Subcutaneous adipose tissue (tissue), 4 donors: Measurements from ENCODE around the gene ZNF768. TPM values are rescaled to one million over a fixed set of nuclear protein-coding genes. Genes with fewer than 3 reads are reported as not detected.

ENCODE experiments used
- total RNA-seq, 4 donors: library from RNA; depleted of rRNA; stranded (reverse); fragments of >200 nt; gene quantifications; one replicate each; pipeline ENCODE4 v1.1.0, GENCODE V29; 2016
- TF ChIP-seq, protein P1 (sequence below): fragments of 450-650 bp; IDR thresholded peaks from one replicate; pipeline ENCODE4 v1.5.1; 2016; ENCODE audit warnings: low read depth, mild to moderate bottlenecking, control low read depth, antibody characterized with exemption, moderate library complexity

ZNF768 gene
- total RNA-seq, 4 donors from 2014 or later, result 11.7 to 43.9 (median 19.2) TPM

DNA sequence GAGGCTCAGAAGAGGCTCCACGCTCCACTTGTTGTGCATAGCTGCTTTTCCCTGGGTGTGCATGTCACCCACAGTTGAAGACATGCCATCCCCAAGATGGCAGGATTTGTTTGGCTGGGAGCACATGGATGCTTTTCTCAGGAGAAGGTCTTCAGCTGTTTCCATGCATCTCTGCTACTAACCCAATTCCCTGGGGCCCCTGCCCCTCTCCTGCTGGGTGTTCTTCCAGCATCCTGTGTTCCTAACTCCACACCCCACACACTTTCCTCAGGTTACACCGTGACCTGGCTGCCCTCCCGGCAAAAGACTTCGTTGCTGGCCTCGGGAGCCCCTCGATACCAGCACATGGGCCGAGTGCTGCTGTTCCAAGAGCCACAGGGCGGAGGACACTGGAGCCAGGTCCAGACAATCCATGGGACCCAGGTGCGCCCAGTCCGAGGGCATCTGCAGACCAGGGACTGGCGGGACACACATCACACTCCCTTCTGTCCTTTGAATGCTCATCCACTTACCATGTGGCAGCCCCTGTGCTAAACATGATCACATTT is 32.4 kb downstream of the ZNF768 start:
- TF ChIP-seq, protein P1, sequence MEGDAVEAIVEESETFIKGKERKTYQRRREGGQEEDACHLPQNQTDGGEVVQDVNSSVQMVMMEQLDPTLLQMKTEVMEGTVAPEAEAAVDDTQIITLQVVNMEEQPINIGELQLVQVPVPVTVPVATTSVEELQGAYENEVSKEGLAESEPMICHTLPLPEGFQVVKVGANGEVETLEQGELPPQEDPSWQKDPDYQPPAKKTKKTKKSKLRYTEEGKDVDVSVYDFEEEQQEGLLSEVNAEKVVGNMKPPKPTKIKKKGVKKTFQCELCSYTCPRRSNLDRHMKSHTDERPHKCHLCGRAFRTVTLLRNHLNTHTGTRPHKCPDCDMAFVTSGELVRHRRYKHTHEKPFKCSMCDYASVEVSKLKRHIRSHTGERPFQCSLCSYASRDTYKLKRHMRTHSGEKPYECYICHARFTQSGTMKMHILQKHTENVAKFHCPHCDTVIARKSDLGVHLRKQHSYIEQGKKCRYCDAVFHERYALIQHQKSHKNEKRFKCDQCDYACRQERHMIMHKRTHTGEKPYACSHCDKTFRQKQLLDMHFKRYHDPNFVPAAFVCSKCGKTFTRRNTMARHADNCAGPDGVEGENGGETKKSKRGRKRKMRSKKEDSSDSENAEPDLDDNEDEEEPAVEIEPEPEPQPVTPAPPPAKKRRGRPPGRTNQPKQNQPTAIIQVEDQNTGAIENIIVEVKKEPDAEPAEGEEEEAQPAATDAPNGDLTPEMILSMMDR, result no peak

DNA sequence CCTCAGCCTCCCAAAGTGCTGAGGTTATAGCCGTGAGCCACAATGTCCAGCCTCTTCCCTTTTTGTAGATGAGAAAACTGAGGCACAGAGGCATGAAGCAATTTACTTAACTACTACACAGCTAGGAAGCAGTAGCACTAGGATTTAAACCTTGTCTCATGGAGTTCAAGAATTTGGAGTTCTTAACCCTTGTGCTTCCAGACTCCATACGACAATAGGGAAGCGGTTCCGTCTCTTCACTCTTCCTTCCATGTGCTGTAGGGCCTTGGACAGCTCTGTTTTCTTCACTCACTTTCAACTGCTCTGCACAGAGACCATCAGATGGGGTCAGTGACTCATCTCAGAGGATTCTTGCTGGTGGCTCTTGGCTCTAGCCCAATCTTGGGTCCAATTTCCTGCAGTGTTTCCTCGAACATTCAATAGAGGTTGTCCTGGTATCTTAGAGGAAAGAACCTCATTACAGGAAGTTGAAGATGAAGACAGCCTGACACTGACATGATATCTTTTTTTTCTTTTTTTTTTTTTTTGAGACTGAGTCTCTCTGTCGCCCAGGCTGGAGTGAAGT is 34.5 kb downstream of the ZNF768 start:
- TF ChIP-seq, protein P1, result no peak

DNA sequence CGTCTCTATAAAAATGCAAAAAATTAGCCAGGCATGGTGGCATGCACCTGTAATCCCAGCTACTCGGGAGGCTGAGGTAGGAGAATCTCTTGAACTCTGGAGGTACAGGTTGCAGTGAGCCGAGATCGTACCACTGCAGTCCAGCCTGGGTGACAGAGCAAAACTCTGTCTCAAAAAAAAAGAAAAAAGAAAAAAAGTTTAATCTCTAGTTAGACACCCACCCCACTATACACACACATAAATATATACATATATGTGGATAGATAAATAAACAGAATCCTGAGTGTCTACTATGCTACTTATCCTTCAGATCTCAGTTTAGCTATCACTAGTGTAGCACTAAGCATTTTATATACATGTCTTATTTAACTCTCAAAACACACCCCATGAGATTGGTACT is 35.1 kb downstream of the ZNF768 start:
- TF ChIP-seq, protein P1, result no peak

DNA sequence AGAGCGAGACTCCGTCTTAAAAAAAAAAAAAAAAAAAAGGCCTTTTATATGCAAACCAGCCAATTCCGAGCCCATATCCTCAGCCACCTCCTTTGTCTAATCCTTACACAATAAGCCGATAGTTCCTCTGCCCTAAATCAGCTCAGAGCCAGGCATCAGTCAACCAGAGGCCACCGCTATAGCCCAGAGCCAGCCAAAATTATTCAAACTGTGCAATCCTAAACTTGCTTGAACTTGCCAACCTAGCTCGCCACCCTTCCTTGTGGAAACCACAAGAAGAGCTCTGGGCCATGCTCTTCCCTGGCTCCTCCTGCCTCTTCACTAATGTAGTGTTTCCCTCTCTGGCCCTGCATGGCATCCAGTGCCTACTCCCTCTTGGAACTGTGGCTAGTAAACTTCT is 36.2 kb downstream of the ZNF768 start:
- TF ChIP-seq, protein P1, result no peak

DNA sequence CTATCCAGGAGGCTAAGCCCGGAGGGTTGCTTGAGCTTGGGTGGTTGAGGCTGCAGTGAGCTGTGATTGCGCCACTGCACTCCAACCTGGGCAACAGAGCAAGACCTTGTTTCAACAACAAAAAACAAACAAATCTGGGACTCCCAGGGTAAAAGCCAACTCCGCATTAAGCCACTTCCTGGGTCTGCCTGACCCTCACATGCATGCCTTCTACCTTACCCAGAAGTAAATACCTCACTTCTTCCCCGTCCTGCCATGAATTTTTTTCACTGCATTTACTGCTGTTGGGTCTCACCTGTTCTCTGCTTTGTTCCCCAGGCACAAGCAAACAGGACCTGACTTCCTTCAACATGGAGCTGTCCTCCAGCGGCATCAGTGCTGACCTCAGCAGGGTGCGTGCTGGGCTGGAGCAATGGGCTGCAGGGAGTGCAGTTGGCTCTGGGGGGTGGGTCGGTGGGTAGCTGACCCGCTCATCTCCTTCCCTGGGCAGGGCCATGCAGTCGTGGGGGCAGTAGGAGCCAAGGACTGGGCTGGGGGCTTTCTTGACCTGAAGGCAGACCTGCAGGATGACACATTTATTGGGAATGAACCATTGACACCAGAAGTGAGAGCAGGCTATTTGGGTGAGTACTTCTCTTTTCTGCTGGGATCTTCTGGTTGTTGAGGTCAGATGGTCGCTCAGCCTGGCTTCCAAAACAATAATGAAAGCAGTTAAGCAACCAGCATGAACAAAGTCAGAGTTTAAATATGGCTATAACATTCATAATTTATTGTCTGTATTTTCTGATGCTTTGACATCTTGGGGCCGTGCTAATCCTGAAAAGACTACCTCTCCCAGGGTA is 37.4 kb downstream of the ZNF768 start:
- TF ChIP-seq, protein P1, result no peak

DNA sequence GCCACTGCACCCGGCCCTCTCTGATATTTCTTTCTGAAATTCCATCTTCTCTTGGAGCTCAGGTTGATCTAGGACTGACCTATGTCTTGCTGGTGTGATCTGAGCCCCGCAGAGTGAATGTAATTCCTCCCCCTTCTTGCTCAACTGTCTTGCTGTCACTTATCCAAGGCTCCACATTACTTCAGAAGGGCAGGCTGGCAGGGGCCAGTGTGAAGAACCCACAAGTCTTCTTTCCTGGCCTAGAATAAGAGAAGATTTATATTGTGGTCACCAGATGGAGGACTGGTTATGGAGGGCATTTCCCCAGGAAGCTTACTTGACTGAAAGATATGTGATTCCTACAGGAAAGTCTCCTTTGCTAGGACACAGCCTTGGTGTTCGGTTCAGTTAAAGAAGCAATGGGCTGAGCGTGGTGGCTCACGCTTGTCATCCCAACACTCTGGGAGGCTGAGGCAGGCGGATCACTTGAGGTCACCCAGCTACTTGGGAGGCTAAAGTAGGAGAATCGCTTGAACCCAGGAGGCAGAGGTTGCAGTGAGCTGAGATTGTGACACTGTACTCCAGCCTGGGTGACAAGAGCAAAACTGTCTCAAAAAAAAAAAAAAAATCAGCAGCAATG is 40.4 kb downstream of the ZNF768 start:
- TF ChIP-seq, protein P1, result no peak

DNA sequence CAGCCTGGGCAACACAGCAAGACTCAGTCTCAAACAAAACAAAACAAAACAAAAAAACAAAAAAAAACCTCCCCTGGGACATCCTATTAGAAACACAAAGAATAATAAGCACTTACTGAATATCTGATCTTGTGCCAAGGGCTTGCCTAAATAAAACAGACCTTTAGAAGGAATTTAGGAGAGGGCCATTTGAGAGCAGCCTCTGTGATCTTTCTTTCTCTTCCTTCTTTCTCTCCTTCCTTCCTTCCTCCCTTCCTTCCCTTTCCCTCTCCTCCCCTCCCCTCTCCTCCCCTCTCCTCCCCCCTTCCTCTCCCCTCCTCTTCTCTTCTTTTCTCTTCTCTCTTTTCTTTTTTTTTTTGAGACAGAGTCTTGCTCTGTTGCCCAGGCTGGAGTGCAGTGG is 41.5 kb downstream of the ZNF768 start:
- TF ChIP-seq, protein P1, result no peak
